DMS 273 (cell line): ENCODE measurements around the gene SLX9.

Source experiments
- DNase-seq: peaks from one replicate; lab custom pipeline; 2025; ENCODE audit not compliant: unreplicated experiment; lab: John Stamatoyannopoulos, UW

Gene SLX9, protein sequence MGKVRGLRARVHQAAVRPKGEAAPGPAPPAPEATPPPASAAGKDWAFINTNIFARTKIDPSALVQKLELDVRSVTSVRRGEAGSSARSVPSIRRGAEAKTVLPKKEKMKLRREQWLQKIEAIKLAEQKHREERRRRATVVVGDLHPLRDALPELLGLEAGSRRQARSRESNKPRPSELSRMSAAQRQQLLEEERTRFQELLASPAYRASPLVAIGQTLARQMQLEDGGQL

DNA sequence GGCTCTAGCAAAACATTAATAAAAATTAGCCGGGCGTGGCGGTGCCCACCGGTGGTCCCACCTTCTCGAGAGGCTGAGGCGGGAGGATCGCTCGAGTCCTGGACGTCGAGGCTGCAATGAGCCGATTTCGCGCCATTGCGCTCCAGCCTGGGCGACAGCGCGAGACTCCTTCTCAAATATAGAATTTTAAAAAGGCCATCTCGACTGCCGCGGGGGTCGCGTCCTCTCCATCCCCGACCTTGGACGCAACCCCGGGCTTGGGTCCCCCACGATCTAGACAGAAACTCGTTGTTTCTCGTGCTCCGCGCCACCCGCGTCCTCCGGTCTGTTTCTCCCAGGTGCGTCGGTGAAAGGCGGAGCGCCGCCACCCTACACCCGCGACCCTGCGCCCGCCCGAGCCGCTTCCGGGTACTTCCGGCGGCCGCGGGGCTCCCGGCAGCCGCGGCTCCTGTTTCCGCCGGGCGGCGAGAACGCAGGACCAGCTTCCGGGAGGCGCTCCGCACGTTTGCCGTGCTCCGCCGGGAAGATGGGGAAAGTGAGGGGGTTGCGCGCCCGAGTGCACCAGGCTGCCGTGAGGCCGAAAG lies at the start of gene SLX9:
Gene SLX9 (plus strand): TSS at position 498 of the 584 bp plus-strand sequence. CDS start 29 bp downstream, at position 527.
- peak; percentile 95 for DNase-seq

GRCh38 chr21:44890338-44890931 lies 49.4 kb upstream of the SLX9 start:
- peak; percentile 36 for DNase-seq

DNA sequence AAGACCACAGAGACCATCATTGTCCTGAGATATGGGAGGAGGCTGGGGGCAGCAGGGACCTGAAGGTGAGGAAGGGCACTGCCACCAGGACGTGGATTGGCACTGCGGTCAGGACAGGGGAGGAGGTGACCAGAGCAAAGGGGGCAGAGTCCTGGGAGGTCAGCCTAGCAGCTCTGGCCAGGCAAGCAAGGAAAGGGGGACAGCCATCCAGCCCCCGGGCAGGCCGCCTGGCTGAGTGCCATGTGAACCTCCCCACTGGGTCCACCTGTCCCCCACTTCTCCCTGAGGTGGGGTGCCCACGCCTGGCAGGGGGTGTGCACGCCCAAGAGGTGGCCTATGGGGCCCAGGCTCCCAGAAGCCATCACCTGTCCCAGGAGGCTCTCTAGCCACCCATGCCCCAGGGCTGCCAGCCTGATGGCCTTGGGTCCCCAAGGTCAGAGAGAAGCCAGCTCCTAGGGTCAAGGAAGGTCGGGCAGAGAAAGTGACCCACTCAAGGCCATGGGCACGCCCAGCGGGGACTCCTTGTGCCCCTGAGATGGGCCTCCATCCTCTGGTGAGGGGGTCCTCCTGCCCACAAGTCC lies 48.8 kb upstream of the SLX9 start:
- DNase-seq, result no peak

- no peak for DNase-seq
These were observed 48.2 kb upstream of the SLX9 start for GRCh38 chr21:44891631-44892031.

- DNase-seq, result no peak
These were observed 47.7 kb upstream of the SLX9 start for GRCh38 chr21:44892095-44892494.

DNA sequence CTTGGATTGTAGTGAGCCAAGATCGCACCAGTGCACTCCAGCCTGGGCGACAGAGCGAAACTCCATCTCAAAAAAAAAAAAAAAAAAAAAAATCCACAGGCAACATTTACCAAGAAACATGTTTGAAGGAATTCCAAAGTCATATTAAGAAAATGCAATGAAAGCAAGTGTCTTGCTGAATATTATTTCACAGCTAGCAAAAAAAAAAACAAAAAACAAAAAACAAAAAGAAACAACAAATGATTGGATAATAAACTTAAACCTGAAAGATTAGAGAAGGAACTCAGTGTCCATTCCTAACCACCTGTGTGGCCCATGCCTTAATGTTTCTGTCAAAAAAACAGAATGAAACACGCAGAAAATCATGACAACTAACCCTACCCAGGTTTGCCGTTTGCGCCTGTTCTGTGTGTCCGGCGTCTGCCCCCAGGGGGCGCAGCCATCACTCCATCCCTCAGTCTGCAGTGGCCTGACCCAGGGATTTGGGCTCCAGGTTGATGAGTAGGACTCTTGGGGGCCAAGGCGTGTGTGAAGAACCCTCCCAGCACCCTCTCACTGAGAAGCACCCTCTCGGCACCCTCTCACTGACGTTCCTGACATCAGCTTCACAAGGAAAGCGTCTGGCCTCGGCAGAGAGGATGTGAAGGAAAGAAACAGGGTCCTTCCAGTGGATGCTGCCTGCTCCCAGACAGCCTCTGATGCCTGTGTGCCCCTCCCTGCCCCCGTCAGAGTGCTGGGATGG lies 47.1 kb upstream of the SLX9 start:
- DNase-seq, result peak; percentile 81

GRCh38 chr21:44893278-44893556 lies 46.6 kb upstream of the SLX9 start:
- no peak for DNase-seq

DNA sequence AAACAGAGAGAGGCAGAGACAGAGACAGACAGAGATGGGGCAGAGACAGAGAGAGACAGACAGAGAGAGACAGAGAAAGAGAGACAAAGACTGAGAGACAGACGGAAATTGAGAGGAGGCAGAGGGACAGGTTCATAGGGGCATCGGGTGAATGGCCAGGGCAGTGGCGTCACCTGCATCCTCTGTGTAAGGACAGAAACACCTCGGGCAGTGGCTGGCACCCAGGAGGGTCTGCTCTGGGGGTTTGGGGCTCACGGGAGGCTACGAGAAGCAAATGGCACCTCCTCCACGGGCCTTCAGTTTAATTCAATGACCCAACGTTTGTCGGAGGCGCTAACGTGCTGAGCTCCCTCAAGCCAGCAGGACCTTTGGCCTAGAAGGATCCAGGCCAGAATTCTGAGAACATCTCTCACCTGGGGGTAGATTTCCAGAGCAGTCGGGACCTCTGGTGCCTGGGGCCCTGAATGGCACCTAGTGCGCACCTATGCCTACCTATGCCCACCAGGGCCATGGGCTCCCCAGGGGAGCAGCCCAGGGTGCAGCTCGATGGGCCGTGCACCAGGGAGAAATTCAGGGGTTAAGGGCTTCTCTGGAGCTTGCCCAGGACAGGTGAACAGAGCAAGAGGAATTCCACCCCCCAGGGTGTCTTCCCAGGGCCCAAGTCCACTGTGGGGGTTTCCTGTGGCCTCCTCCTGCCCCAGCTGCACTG lies 45.7 kb upstream of the SLX9 start:
- no peak for DNase-seq

DNA sequence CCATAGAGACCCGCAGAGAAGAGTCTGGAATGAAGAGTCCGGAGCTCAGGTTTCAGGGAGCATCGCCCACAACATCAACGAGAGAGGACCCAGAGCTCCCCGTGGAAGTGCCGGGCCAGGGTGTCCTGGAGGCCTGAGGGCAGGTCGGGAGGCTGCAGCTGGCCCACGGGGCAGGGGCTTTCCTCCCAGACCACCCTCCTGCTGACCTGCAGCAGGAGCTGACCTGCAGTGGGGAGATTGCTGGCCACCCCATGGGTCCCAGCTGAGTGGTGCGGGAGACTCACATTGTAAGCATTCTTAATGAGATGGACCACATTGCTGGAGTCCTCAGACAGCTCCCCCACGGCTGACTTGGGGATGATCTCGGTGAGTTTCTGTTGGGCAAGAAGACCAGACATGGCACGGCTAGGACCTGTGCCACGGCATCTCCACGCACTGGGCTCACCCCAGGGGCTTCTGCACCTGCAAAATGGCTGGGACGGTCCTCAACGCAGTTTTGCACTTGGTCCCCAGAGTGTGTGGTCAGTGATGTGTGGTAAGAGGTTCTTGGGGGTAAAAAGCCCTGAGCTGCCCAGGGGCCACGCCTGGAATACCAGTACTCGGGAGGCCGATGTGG lies 45.0 kb upstream of the SLX9 start:
- DNase-seq, result no peak

GRCh38 chr21:44895859-44896258 lies 44.0 kb upstream of the SLX9 start:
- DNase-seq, result no peak

GRCh38 chr21:44896561-44897286 lies 43.1 kb upstream of the SLX9 start:
- DNase-seq, result no peak

DNA sequence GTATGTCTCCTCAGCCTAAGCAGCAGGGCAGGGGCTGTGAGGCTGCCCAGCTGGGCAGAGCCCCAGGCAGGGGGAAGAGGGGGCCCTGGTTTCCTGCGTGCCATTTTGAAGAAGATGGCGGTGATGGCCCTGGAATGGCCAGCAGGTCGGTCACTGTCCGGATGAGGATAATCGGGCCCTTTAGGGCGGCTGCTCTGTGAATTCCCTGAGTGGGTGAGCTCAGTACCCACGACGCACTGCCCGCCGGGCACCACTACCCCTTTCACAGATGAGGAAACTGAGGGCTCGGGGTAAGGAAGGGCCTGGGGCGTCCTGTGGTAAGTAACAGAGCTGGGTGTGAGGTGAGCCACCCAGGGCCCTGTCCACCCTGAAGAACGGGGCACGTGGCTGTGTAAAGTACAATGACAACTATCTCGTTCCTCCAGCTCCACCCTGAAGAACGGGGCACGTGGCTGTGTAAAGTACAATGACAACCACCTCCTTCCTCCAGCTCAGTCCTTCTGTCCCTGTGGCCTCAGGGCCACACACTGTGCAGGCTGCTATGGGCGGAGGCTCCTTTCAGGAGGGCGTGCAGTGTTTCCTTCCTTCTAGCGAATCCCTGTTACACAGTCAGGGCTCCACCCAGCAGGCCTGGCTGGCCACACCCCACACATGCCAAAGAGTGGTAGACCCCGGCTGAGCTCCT lies 42.4 kb upstream of the SLX9 start:
- peak; percentile 48 for DNase-seq

- no peak for DNase-seq
These were observed 41.8 kb upstream of the SLX9 start for GRCh38 chr21:44898011-44898488.

- no peak for DNase-seq
These were observed 40.7 kb upstream of the SLX9 start for GRCh38 chr21:44898851-44899767.

GRCh38 chr21:44899768-44900558 lies 39.9 kb upstream of the SLX9 start:
- no peak for DNase-seq

DNA sequence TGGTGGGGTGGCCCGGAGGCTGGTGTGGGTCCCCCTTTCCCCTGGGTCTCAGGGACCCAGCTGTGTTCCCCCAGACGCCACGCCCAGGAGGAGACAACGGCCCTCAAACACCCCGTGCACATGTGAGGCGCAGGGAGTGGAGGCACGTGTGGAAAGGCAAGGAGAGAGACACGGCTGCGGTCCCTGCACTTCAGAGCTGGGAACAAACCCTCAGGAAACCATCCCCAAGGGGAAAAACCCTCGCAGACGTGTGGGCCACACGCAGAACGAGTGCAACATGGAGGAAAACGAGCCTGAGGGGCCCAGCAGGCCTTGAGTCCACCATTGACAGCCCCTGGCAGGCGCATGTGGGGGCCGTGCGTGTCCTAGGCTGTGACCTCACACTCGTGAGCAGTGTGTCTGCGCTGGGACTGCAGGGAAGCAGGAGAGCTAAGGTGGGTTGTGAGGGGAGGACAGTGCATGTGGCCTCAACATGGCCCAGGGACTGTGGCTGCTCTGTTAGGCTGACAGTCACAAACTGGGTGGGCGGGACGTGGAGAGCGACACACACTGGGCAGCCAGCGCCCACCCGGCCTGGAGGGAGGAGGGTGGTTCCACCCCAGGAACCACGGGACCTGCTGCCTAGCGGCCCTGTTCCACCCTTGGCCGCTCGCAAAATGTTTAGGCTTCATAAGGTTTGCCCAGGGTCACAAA lies 39.1 kb upstream of the SLX9 start:
- no peak for DNase-seq
